Ovary (tissue), 3 donors: ENCODE measurements around the gene LUZP2.

ENCODE experiments used
- CTCF ChIP-seq, 3 donors: fragments of 450-650 bp in 2 of 3; fragments of 200-600 bp in 1 of 3; IDR thresholded peaks; one replicate each; pipeline versions ENCODE4 v1.5.1 to v1.8.0; 2016 to 2022; ENCODE audit warnings: antibody characterized with exemption in 3 of 3, mild to moderate bottlenecking in 1 of 3
- EP300 ChIP-seq: sonication (generic); formaldehyde crosslinking; IDR thresholded peaks from one replicate; pipeline ENCODE4 v1.6.1; 2017; ENCODE audit warnings: antibody characterized with exemption
- POLR2A ChIP-seq: fragments of 450-650 bp; IDR thresholded peaks from one replicate; pipeline ENCODE4 v1.6.1; 2017; ENCODE audit warnings: antibody characterized with exemption, mild to moderate bottlenecking, moderate library complexity
- donor health status: DM: no; HTN: no; CAD: no.

GRCh38 chr11:24598641-24599040, 101.8 kb downstream of the LUZP2 start:
- no peak for TF ChIP-seq POLR2A
- TF ChIP-seq CTCF (IDR thresholded peaks at IDR 0.05), result no peak
- TF ChIP-seq EP300, result no peak
